ENCODE results near the gene SLC29A4. TPM values are rescaled to one million over a fixed set of nuclear protein-coding genes. Genes with fewer than 3 reads are reported as not detected.
"Not testable (repeated sequence)": the region's sequence is repeated elsewhere in the genome, so short reads cannot be mapped to it uniquely, and the experiment has no call there.

The SLC29A4 gene
- total RNA-seq, 1 donor, result 2.2 TPM

- no peak for DNase-seq (ENCODE audit: low read depth)
- TF ChIP-seq CTCF (IDR thresholded peaks at IDR 0.05; ENCODE audit: insufficient read depth, low read depth, low read length), result no peak
- no peak overlapping the region for H3K4me3 ChIP-seq (ENCODE audit: low read depth, low read length)
These were observed 40.1 kb downstream of the SLC29A4 start for GRCh38 chr7:5322621-5323410.

- H3K4me3 ChIP-seq (ENCODE audit: low read depth, low read length); DNase-seq (ENCODE audit: low read depth): not testable (repeated sequence)
These were observed 41.3 kb downstream of the SLC29A4 start for GRCh38 chr7:5323800-5324781.

- TF ChIP-seq CTCF (IDR thresholded peaks at IDR 0.05; ENCODE audit: insufficient read depth, low read depth, low read length), result no peak
- no peak overlapping the region for H3K4me3 ChIP-seq (ENCODE audit: low read depth, low read length)
- DNase-seq (ENCODE audit: low read depth), result no peak
These were observed 42.2 kb downstream of the SLC29A4 start for GRCh38 chr7:5324961-5325360.

- no peak overlapping the region for H3K4me3 ChIP-seq (ENCODE audit: low read depth, low read length)
- no peak for DNase-seq (ENCODE audit: low read depth)
- TF ChIP-seq CTCF (IDR thresholded peaks at IDR 0.05; ENCODE audit: insufficient read depth, low read depth, low read length), result no peak
These were observed 47.5 kb downstream of the SLC29A4 start for GRCh38 chr7:5330288-5330687.

GRCh38 chr7:5332579-5332978 is 49.8 kb downstream of the SLC29A4 start:
- DNase-seq (ENCODE audit: low read depth), result no peak
- no peak overlapping the region for H3K4me3 ChIP-seq (ENCODE audit: low read depth, low read length)
- no peak for TF ChIP-seq CTCF (IDR thresholded peaks at IDR 0.05; ENCODE audit: insufficient read depth, low read depth, low read length)

- DNase-seq (ENCODE audit: low read depth), result no peak
- H3K4me3 ChIP-seq (ENCODE audit: low read depth, low read length), result no peak overlapping the region
- TF ChIP-seq CTCF (IDR thresholded peaks at IDR 0.05; ENCODE audit: insufficient read depth, low read depth, low read length), result no peak
These were observed 50.6 kb downstream of the SLC29A4 start for GRCh38 chr7:5333121-5334045.

Measured in fibroblast of villous mesenchyme (primary cell).